Central memory CD4-positive, alpha-beta T cell (primary cell): ENCODE data around the gene LRRC47.

Source experiments
- DNase-seq: peaks from one replicate; pipeline ENCODE4 v3.0.0; 2022
- total RNA-seq, 3 experiments: gene quantifications; one replicate each; lab custom pipeline; 2026; lab: John Stamatoyannopoulos, UW

LRRC47 gene
- total RNA-seq, result 48.6 to 82.4 (median 77.8) reads per million in 3 experiments

GRCh38 chr1:3796215-3797061, at the start of gene LRRC47:
TSS of gene LRRC47 (minus strand) at chr1:3796498. CDS start at chr1:3796476, 22 bp downstream.
- peak; percentile 92 for DNase-seq

- no peak for DNase-seq
Measured at GRCh38 chr1:3842912-3843311, 46.6 kb upstream of the LRRC47 start.

- DNase-seq, result no peak
Measured at GRCh38 chr1:3841491-3841890, 45.2 kb upstream of the LRRC47 start.

- no peak for DNase-seq
Measured at GRCh38 chr1:3838788-3839187, 42.5 kb upstream of the LRRC47 start.

- DNase-seq, result no peak
Measured at GRCh38 chr1:3837685-3838084, 41.4 kb upstream of the LRRC47 start.

GRCh38 chr1:3837200-3837599, 40.9 kb upstream of the LRRC47 start:
- DNase-seq, result no peak

GRCh38 chr1:3836421-3836820, 40.1 kb upstream of the LRRC47 start:
- no peak for DNase-seq

- no peak for DNase-seq
Measured at GRCh38 chr1:3834701-3835100, 38.4 kb upstream of the LRRC47 start.

GRCh38 chr1:3831689-3832088, 35.4 kb upstream of the LRRC47 start:
- no peak for DNase-seq

GRCh38 chr1:3828391-3828790, 32.1 kb upstream of the LRRC47 start:
- no peak for DNase-seq

- DNase-seq, result no peak
Measured at GRCh38 chr1:3827813-3828307, 31.6 kb upstream of the LRRC47 start.

GRCh38 chr1:3825356-3825755, 29.1 kb upstream of the LRRC47 start:
- DNase-seq, result no peak

- no peak for DNase-seq
Measured at GRCh38 chr1:3824650-3825049, 28.4 kb upstream of the LRRC47 start.

- no peak for DNase-seq
Measured at GRCh38 chr1:3822421-3822820, 26.1 kb upstream of the LRRC47 start.

- DNase-seq, result no peak
Measured at GRCh38 chr1:3821908-3822307, 25.6 kb upstream of the LRRC47 start.

- DNase-seq, result no peak
Measured at GRCh38 chr1:3821447-3821846, 25.1 kb upstream of the LRRC47 start.

GRCh38 chr1:3821004-3821403, 24.7 kb upstream of the LRRC47 start:
- no peak for DNase-seq

GRCh38 chr1:3820316-3820715, 24.0 kb upstream of the LRRC47 start:
- DNase-seq, result no peak

GRCh38 chr1:3819771-3820200, 23.5 kb upstream of the LRRC47 start:
- DNase-seq, result no peak

- no peak for DNase-seq
Measured at GRCh38 chr1:3817821-3818597, 21.7 kb upstream of the LRRC47 start.

- DNase-seq, result no peak
Measured at GRCh38 chr1:3817138-3817740, 20.9 kb upstream of the LRRC47 start.

GRCh38 chr1:3816331-3817137, 20.2 kb upstream of the LRRC47 start:
- DNase-seq, result no peak
